Nucleus accumbens (tissue), 56 donors: Measurements from ENCODE around the gene SCLT1.

Experiments
- DNase-seq, 56 donors: peaks; one replicate each; lab custom pipeline; 2025; lab: John Stamatoyannopoulos, UW

SCLT1 gene

DNA sequence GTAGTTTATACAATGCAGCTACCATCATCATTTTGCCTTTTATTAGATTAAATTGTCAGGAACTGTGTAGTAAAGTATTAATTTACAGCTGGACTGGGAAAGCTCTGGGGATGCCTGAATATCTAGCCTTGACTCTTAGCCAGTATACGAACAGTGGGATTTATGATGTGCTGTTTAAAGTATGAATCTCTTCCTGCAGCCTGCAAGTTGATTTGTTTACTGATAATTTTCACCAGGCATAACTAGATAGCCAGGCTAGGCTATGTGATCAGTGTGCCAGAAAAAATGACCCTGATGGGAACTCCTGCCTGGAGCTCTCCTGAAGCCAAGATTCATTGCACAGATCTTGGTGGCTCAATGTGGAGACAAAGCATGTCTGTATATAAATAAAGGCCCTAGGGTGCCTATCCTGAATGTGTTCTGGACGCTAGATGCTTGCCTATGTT, 119.2 kb downstream of the SCLT1 start:
- no peak for DNase-seq

DNA sequence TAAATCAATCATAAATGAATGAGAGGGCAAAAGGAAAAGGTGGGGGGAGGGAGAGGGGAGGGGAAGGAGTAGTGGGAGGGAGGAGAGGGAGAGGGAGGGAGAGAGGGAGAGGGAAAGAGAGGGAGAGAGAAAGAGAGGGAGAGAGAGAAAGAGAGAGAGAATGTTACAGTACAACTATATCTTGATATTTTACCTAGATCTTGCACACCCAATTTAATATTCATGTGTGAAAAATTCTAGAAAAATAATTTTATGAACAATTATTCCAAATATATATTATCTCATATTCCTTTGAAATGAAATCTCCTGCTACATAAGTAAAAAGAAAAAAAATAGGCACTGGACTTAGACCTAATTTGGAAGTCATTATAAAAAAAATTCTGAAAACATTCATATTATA, 120.0 kb downstream of the SCLT1 start:
- DNase-seq, result no peak

DNA sequence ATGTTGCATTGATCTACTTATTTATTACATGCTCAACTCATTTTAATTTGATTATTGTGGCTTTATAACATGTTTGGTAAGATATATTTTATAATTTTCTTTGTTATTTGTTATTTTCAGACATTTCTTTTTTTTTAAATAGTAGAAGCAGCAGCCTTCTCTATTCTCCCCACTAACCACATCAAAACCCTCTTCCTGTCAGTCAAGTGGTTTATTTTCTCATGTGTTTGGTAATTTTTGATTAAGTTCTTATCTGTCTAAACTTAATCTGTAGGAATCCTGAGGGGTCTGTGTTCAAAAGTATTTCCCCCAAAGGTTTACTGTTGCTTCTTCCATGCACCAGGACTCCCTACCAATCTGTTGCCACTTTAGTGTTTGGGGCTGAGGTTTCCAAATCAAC, 131.9 kb downstream of the SCLT1 start:
- DNase-seq, result no peak

DNA sequence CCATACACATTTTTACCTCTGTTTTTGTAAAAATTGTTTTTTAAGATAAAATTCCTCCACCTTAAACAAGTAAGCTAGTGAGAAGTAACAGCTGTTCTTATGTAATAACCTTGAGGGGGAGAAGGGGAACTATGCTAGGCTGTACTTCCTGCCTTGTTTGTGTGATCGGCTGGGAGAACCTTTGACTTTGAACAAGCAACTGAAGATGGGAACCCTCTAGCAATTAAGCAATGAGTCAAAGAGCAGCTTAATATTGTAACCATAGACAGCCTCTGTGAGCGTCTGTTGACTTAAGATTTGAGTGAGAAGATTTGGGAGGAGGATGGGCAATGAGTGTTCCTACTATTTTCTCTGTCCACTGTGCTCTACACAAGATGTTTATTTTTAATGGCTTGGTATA, 135.1 kb downstream of the SCLT1 start:
- no peak for DNase-seq

DNA sequence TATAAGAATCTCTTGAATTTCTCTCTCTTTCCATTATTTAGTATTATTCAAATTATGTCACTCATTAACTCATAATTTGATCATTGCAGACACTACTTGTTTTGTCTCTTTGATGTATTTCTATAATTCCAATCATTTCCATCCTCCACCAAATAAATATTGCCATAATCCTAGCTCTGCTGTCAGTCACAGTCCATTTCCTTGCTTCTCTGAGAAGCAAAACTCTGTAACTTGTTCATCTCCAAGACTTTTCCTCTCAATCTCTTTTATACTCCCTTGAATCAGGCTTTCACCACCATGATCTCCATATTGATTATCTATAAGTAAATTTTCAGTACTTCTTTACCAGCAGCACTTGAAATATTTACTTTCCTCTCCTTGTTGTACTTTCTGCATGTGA, 135.9 kb downstream of the SCLT1 start:
- no peak for DNase-seq

DNA sequence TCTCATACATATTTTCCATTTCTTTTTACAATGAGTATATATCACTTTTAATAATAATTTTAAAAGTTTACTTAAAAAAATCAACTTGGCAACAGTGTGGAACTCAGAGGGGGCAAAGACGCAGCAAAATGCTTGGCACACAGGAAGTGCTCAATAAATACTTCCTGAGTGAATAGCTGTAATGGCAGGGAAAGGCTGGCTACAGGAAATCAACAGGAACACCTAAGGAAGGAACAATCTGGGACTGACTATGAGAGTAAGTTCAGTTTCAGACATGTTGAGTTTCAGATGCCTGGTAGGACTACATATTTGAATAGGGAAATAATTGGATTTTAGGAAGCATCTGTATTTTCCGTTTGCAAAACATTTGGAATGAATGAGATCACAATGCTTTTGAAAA, 137.6 kb downstream of the SCLT1 start:
- DNase-seq, result no peak

DNA sequence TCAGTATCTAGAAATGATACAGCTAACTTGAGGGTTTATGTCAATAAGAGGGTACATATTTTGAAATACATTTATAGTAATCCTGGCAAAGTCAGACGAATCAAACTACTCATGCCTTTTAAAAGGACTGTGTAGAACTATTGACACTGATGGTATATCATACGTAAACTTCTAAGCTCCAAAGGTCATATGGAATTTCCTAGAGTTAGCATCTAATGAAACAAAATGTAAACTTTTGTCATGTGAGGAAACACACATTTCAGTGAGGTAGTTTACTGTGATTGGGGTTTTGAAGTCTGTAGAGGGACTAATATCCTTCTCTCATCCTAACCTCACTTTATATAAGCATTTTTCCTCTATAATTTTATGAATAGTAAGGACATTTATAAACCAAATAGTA, 138.4 kb downstream of the SCLT1 start:
- DNase-seq, result no peak

DNA sequence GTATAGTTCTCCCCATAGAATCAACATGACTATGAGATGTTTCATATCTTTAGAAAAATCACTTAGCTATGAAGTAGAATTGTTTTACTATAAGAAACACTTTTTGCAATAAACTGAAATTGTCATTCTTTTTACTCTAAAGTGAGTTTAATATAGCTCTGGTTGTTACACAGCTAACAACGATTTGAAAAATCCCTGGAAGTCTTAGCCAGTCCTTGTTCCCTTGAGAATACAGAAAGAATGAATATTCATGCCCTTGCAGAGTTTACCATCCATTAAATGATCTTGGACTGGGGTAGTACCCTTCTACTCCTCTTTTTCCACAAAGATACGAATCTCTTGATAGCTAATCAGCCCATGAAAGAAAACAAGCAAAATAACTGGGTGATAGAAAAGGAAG, 142.0 kb downstream of the SCLT1 start:
- no peak for DNase-seq

DNA sequence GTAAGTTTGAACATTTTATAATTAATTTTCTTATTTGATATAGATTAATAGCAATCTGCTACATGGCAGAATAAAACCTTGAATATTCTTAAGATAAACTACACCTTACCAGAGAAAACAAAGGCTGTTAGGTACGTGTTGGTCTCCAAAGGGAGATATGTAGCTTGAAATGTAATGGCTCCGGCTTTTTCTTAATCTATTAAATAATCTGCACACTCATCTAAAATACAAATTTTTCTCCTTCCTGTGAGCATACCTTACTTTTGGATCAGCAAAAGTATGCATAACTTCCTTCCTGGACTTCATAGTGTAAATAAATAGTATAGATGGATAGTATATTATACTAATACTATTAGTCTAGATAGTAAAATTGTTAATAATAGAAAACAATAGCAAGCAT, 142.5 kb downstream of the SCLT1 start:
- no peak for DNase-seq

DNA sequence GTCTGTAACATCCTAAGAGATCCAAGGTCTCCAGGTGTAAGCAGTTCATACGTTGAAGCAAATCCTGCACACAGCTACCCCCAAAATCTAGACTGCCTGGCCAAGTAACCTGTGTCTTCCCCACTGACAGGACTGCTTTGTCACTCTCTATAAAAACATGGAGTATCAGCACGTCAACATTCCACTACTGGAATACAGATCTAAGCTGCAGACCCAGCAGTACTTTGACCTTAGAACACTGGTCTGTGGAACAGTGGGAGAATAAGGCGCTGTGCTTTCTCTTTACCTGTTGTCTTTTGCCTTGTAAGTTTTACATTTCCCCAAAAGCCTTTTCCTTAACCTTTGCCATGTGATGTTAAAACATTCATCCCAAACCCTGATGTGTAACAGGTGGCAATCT, 146.4 kb downstream of the SCLT1 start:
- no peak for DNase-seq

DNA sequence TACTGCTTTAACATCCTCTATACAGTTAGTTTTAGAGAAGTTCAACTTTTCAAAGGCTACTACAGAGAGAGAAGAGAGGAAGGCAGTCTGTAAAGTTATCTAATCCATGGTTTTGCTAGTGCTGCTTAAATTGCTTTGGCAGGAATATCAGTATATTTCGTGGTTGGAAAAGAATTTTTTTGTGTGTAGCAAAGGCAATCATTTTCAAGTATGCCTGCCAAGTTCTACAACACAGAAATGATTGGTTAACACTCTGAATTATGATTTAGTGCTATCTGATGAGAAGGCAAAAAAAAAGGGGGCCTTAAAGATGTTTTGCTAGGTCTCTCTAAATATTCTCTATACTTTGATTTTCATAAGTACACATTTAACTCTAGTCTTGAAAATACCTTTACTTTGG, 150.7 kb downstream of the SCLT1 start:
- DNase-seq, result no peak

DNA sequence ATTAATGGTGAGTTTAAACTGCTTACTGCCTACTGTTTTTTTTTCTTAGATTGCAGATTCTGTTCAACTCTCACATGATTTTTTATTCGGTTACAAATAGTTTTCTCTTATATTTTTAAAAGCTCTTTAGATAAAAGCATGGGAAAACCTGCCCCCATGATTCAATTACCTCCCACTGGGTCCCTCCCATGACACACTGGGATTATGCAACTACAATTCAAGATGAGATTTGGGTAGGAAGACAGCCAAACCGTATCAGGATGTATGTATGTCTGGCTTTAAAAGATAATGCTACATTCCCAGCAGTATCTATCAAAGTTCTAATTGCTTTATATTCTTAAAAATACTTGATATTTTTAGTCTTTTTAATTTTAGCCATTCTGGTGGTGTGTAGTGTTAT, 152.4 kb downstream of the SCLT1 start:
- DNase-seq, result peak in 3 of 56 donors; percentile 1 to 5 (median 1)

DNA sequence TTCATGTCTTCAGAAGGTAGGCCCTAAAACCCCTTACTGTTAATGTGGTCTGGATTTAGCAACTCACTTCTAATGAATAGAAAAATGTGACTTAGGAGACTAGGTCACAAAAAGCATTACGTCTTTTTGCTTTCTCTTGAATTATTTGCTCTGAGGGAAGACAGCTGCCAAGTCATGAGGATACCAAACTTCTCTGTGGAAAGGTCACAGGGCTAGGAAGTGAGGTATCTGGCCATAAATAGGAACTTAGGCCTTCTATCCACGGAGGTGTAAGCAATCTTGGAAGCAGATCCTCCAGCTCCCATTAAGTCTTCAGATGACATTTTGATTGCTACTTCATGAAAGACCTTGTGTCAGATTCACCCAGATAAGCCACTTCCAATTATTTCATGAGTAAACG, 163.3 kb downstream of the SCLT1 start:
- DNase-seq, result no peak

DNA sequence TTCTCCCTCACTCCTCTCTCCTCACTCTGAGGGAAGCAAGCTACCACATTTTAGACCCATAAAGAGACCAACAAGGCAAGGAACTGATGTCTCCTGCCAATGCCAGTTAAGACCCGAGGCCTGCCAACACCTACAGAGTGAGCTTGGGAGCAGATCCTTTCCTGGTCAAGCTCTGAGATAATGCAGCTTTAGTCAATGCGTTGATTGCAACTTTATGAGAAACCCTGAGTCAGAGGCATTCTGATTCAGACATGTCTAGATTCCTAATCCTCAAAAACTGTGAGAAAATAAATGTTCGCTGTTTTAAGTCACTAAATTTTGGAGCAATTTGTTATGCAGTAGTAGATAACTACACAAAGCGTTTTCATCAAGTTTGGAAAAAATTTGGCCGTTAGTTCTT, 168.4 kb downstream of the SCLT1 start:
- no peak for DNase-seq

DNA sequence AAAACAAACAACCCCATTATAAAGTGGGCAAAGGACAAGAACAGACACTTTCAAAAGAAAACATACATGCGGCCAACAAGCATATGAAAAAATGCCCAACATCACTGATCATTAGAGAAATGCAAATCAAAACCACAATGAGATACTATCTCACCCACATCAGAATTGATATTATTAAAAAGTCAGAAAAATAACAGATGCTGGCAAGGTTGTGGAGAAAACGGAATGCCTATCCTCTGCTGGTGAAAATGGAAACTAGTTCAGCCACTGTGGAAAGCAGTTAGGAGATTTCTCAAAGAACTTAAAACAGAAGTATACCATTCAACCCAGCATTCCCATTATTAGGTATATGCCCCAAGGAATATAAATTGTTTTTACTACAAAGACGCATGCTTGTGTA, 171.4 kb downstream of the SCLT1 start:
- no peak for DNase-seq

DNA sequence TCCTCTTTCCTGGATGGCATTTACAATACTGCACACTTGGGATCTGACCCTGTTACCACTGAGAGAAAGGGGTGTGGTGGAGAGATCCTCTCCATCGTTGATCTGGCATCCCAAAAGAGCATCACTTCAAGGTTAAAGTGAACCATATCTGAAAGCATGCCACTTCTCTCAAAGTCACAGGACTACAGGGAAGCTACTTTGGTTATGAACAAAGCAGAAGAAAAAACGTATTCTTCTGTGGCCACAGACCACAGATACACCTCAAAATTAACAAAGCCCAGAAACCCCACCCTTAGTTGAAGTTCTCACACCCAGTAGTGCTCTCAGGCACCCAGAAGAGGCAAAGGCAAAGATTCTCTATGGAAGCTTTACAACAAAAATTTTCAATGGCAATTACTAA, 175.6 kb downstream of the SCLT1 start:
- no peak for DNase-seq

DNA sequence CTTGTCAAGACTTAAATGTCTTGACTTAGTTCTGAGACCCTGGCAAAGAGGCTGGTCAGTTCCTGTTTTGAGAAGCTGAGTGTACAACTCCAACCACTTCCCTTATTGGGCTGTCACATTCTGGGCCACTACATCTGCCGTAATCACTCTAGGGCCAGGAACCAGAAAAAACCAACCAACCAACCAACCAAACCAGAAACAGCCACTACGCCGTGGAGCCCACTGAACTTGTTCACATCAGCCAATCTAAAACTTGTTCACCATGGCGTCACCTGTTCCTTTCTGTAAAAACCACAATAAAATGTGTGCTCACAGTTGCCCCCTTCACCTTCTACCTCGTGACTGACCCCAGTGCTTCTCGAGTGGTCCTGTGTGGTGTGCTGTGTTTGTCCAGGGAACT, 176.5 kb downstream of the SCLT1 start:
- peak in 12 of 56 donors; percentile 0 to 23 (median 8) for DNase-seq

DNA sequence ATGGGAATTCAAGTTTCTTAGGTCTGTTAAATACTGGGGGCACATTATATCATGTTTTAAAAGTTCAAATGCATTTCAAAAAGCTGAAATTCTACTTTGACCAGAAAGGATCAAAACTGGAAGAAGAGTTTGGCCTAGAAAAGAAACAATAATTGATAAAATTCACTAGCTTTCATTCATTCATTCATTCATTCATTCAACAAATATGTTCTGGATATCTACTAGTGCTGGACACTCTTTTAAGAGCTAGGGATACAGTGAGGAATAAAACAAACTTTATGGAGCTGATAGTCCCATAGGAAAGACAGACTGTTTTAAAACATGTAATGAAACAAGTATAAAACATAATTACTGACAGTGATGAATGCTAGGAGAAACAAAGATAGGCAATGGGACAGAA, 177.8 kb downstream of the SCLT1 start:
- DNase-seq, result no peak

DNA sequence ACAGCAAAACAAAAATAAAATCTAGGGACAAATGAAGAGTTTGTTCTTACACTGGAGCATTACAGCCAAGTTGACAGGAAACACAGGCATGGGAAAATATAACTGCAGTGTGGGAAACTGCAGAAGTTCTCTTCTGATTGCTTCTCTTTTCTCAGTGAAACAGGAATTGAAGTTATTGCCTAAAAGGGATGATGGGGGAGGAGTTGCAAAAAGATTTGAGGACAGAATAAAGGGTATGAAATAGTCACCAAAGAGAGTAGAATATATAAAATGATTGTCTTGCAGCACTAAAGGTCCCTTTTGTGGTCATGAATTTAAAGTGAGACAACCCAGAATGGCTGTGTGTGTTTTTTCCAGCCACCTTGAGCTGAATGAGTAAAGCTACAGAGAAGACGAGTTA, 180.1 kb downstream of the SCLT1 start:
- DNase-seq, result peak in 2 of 56 donors; percentile 0 to 2

DNA sequence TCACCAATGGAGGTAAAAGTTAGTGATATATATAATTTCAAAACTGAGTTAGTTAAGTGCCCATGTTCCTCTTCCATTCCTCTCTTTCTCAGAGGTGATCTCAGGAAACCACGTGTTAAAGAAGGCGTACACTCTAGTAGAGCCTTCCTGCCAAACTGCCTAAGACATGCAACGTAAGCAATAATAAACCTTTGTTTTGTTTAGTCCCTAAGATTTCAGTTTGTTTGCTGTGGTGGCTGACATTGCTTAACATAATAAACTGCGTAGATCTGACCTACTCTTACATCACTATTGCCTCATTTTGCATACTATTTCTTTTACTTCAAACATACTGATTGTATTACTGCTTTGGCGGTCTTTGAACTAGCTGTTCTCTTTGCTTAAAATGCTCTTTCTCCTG, 184.6 kb downstream of the SCLT1 start:
- DNase-seq, result no peak

DNA sequence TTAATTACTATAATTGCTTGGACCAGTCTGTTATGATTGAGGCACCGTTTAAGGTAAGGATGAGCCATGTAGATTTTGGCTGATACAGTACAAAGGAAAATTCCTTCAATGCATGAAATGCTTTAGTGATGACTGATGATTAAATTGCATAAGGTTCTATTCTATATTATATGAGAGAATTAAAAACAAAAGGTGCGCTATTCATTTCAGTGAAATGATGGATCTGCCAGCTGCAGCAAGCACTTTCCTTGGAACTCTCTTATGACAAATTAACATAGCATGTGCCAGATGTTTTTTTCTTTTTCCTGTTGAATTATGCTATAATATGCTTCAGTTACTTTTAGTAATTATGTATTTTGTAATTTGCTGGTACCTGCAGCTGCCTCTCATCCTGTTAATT, 185.4 kb downstream of the SCLT1 start:
- no peak for DNase-seq

DNA sequence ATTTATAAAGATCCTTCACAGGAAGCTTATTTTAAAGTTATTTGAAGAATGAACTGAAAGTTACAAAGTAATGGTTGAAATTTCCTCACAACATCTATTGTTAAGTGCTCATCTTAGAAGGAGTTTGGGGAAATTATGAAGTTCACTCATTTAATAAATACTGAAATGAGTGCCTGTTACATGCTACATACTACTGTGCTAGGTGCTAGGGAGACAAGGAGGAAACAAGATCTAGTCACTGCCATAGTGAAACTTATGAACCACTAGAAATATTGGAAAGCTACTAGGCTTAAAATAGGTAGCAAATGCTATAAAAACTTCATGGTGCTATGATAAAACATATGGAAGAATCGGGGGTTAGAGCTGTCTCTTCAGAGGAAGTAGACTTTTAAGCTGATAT, 186.8 kb downstream of the SCLT1 start:
- DNase-seq, result no peak

DNA sequence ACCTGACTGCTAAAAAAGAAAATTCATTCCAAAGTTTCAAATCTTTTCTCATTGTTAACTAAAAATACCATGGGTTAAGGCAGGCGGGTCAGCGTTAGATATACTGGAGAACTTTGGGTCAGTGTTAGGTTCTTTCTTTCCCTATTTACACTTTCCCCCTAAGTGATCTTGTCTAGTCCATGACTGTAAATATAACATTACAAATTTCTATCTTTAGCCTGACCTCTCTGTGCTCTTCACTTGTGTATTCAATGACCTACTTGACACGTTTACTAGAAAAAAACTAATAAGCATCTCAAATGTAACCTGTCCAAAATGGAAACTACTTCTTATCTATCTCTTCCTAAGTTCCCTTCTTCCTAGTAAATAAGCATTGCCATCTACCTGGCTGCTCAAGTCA, 188.5 kb downstream of the SCLT1 start:
- no peak for DNase-seq

DNA sequence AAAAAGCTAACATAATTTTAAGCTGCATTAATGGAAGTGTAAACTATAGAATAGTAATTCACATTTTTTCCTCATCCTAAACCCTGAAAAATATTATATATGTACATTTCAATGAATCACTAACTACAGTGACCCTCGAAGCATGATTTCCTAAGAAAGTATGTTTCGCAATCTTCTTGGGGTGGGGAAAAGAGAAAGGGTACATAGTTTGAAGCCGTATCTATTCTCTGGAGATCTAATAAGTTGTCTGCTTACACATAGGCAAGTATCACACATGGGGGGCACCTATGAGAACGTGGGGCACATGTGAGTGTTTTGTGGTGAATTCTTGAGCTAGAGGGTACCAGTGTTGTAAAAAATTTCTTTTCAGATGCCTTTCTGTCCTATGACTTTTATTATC, 212.7 kb downstream of the SCLT1 start:
- no peak for DNase-seq
